Neural crest cell (in vitro differentiated cells): ENCODE measurements around the gene PRRG4. TPM values are rescaled to one million over a fixed set of nuclear protein-coding genes. Genes with fewer than 3 reads are reported as not detected.
A peak's percentile ranks its signal among the peaks of the same experiment; 100 is the strongest.
"Not testable (repeated sequence)": the region's sequence is repeated elsewhere in the genome, so short reads cannot be mapped to it uniquely, and the experiment has no call there.

Experiments
- DNase-seq: peaks from one replicate; pipeline ENCODE4 v3.0.0; 2021; ENCODE audit warnings: low read depth, mixed read lengths, low spot score
- H3K27ac Mint-ChIP-seq: one replicate; pipeline ENCODE4 v1.8.0; 2021; ENCODE audit warnings: mild to moderate bottlenecking, mixed read lengths; ENCODE audit not compliant: unreplicated experiment
- H3K27me3 Mint-ChIP-seq: 2 replicates; pipeline ENCODE4 v1.8.0; 2021; ENCODE audit warnings: low read depth, mild to moderate bottlenecking, mixed read lengths
- H3K36me3 Mint-ChIP-seq: 2 replicates; pipeline ENCODE4 v1.8.0; 2021; ENCODE audit warnings: low read depth, mild to moderate bottlenecking, mixed read lengths
- H3K4me1 Mint-ChIP-seq: 2 replicates; pipeline ENCODE4 v1.8.0; 2021; ENCODE audit warnings: mixed read lengths
- H3K4me3 Mint-ChIP-seq: one replicate; pipeline ENCODE4 v1.8.0; 2021; ENCODE audit warnings: mild to moderate bottlenecking, mixed read lengths
- H3K9me3 Mint-ChIP-seq: 2 replicates; pipeline ENCODE4 v1.8.0; 2021; ENCODE audit warnings: mixed read lengths
- CTCF ChIP-seq: fragments of 200-600 bp; sonication (generic); conservative IDR thresholded peaks from 2 replicates; pipeline ENCODE4 v1.5.0; 2021; ENCODE audit warnings: antibody characterized with exemption, mild to moderate bottlenecking
- total RNA-seq: library from RNA; stranded (reverse); gene quantifications from 2 replicates; pipeline ENCODE4 v1.2.1, GENCODE V29; 2021

PRRG4 gene
- total RNA-seq, 1 donor from 2014 or later = not detected

GRCh38 chr11:32821917-32822560 lies 7.7 kb upstream of the PRRG4 start:
- H3K4me3 Mint-ChIP-seq = no peak overlapping the region

GRCh38 chr11:32823617-32824016 lies 6.1 kb upstream of the PRRG4 start:
- DNase-seq, H3K36me3 Mint-ChIP-seq, H3K4me3 Mint-ChIP-seq, H3K9me3 Mint-ChIP-seq, H3K27ac Mint-ChIP-seq, H3K4me1 Mint-ChIP-seq: not testable (repeated sequence)
- H3K27me3 Mint-ChIP-seq = peaks cover 20% of the 10 kb centered on the region

More at GRCh38 chr11:32821917-32822560, 7.7 kb upstream of the PRRG4 start:
- Mint-ChIP-seq H3K4me1 (no peaks in the 10 kb centered on the region), H3K9me3 (no peaks in the 10 kb centered on the region), H3K36me3 (no peaks in the 10 kb centered on the region), H3K27ac (no peak overlapping the region), H3K27me3 (peaks cover 13% of the 10 kb centered on the region)
- DNase-seq = no peak
- TF ChIP-seq CTCF = no peak

- H3K9me3 Mint-ChIP-seq = no peaks in the 10 kb centered on the region
- no peak for TF ChIP-seq CTCF
- no peak overlapping the region for H3K27ac Mint-ChIP-seq
- peaks cover 6% of the 10 kb centered on the region for H3K4me1 Mint-ChIP-seq
- peaks cover 41% of the 10 kb centered on the region for H3K27me3 Mint-ChIP-seq
- no peak for DNase-seq
- no peaks in the 10 kb centered on the region for H3K36me3 Mint-ChIP-seq
- no peak overlapping the region for H3K4me3 Mint-ChIP-seq
These were observed 3.6 kb upstream of the PRRG4 start for GRCh38 chr11:32826113-32826512.

- TF ChIP-seq CTCF = no peak
- Mint-ChIP-seq H3K4me1 (peaks cover 6% of the 10 kb centered on the region), H3K36me3 (no peaks in the 10 kb centered on the region), H3K4me3 (no peak overlapping the region), H3K27me3 (peaks cover 52% of the 10 kb centered on the region), H3K27ac (no peak overlapping the region), H3K9me3 (no peaks in the 10 kb centered on the region)
- no peak for DNase-seq
These were observed 2.5 kb upstream of the PRRG4 start for GRCh38 chr11:32827276-32827675.

DNA sequence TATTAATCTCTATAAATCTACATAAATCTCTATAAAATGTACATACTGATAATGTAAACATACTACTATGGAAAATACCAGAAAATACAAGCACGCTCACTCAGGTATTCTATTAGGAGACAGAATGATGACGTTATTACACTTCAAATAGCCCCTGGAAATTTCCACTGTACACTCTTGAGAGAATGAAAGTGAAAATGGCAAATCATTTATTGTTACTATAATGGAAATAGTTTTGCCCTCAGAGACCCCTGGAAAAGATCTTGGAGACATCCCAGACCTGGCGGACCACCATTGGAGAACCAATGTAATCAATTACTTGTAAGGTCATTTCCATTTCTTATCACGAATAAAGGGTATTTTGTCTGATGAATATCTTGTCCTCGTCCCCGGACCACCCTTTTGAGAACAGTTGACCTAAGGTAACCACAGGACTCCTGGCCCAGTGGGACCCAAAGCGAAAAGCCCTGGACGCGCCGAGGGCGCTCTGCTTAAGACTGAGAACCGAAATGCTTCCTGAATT lies 509 bp upstream of the PRRG4 start:
- H3K27me3 Mint-ChIP-seq = peaks cover 70% of the 10 kb centered on the region
- no peak overlapping the region for H3K27ac Mint-ChIP-seq
- H3K9me3 Mint-ChIP-seq = no peaks in the 10 kb centered on the region
- TF ChIP-seq CTCF = no peak
- DNase-seq = no peak
- peaks cover 6% of the 10 kb centered on the region for H3K4me1 Mint-ChIP-seq
- H3K36me3 Mint-ChIP-seq = no peaks in the 10 kb centered on the region
- H3K4me3 Mint-ChIP-seq = peak overlapping the region; percentile 87

DNA sequence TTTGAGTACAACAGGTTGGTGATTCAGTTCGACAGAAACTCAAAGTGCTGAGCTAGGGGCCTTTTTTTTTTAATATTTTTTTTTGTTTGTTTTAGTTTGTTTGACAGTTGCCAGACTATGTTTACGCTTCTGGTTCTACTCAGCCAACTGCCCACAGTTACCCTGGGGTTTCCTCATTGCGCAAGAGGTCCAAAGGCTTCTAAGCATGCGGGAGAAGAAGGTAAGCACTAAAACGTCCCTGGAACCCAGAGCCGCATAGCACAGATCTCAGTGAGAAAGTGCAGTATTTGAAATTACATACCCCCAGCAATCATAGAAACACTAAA lies 649 bp downstream of the PRRG4 start:
- Mint-ChIP-seq H3K4me3 (peak overlapping the region; percentile 62), H3K27me3 (peaks cover 77% of the 10 kb centered on the region), H3K27ac (no peak overlapping the region), H3K4me1 (peaks cover 6% of the 10 kb centered on the region), H3K9me3 (no peaks in the 10 kb centered on the region), H3K36me3 (no peaks in the 10 kb centered on the region)
- no peak for DNase-seq
- no peak for TF ChIP-seq CTCF
